MM.1S (cell line): ENCODE data around the gene MON2.

Experiments used
- DNase-seq: peaks from one replicate; pipeline ENCODE4 v3.0.0-alpha.2; 2015
- H2AFZ ChIP-seq: fragments of 300-600 bp; sonication (generic); 2 replicates; pipeline ENCODE4 v1.6.0; 2016; ENCODE audit warnings: antibody characterized with exemption, low read length
- H3F3A ChIP-seq: fragments of 300-600 bp; sonication (generic); 2 replicates; pipeline ENCODE4 v1.6.1; 2016; ENCODE audit warnings: mild to moderate bottlenecking, antibody characterized with exemption, low read length, moderate library complexity, mixed read lengths; ENCODE audit not compliant: insufficient read depth
- H3K27ac ChIP-seq: fragments of 300-600 bp; sonication (generic); 2 replicates; pipeline ENCODE4 v1.5.1; 2016; ENCODE audit warnings: mild to moderate bottlenecking, low read length
- H3K27me3 ChIP-seq: fragments of 300-600 bp; sonication (generic); replicated peaks from 2 replicates; pipeline ENCODE4 v1.6.0; 2016; ENCODE audit warnings: low read length; ENCODE audit not compliant: insufficient read depth
- H3K36me3 ChIP-seq: fragments of 300-600 bp; sonication (generic); replicated peaks from 2 replicates; pipeline ENCODE4 v1.6.1; 2016; ENCODE audit warnings: mild to moderate bottlenecking, low read length, mixed read lengths; ENCODE audit not compliant: insufficient read depth
- H3K4me1 ChIP-seq: fragments of 300-600 bp; sonication (generic); 2 replicates; pipeline ENCODE4 v1.6.1; 2016; ENCODE audit warnings: low read length, mixed read lengths
- H3K4me2 ChIP-seq: fragments of 300-600 bp; sonication (generic); 2 replicates; pipeline ENCODE4 v1.6.0; 2016; ENCODE audit warnings: low read depth, low read length
- H3K4me3 ChIP-seq: fragments of 300-600 bp; sonication (generic); 2 replicates; pipeline ENCODE4 v1.5.1; 2016; ENCODE audit warnings: low read length, mixed read lengths
- H3K79me2 ChIP-seq: fragments of 300-600 bp; sonication (generic); 2 replicates; pipeline ENCODE4 v1.6.1; 2016; ENCODE audit warnings: mixed run types, low read length, mixed read lengths
- H3K9ac ChIP-seq: fragments of 300-600 bp; sonication (generic); 2 replicates; pipeline ENCODE4 v1.6.1; 2016; ENCODE audit warnings: low read length, mixed read lengths
- H3K9me2 ChIP-seq: fragments of 300-600 bp; sonication (generic); replicated peaks from 2 replicates; pipeline ENCODE4 v1.6.1; 2016; ENCODE audit warnings: mild to moderate bottlenecking, low read length, mixed read lengths; ENCODE audit not compliant: insufficient read depth
- H3K9me3 ChIP-seq: fragments of 300-600 bp; sonication (generic); replicated peaks from 2 replicates; pipeline ENCODE4 v1.6.1; 2016; ENCODE audit warnings: mild to moderate bottlenecking, low read length, mixed read lengths; ENCODE audit not compliant: insufficient read depth
- H4K20me1 ChIP-seq: fragments of 300-600 bp; sonication (generic); 2 replicates; pipeline ENCODE4 v1.6.1; 2016; ENCODE audit warnings: mild to moderate bottlenecking, low read length, moderate library complexity, mixed read lengths; ENCODE audit not compliant: insufficient read depth
- CTCF ChIP-seq: fragments of 300-600 bp; sonication (generic); IDR thresholded peaks from 2 replicates; pipeline ENCODE4 v1.5.1; 2016; ENCODE audit warnings: antibody characterized with exemption, low read length, mixed read lengths
- EZH2 ChIP-seq: fragments of 300-600 bp; sonication (generic); optimal IDR thresholded peaks from 2 replicates; pipeline ENCODE3; 2017; ENCODE audit warnings: low read depth, mild to moderate bottlenecking, antibody characterized with exemption, low read length, mixed read lengths
- EZH2phosphoT487 ChIP-seq: fragments of 300-600 bp; sonication (generic); IDR thresholded peaks from 2 replicates; pipeline ENCODE4 v1.6.1; 2018; ENCODE audit warnings: antibody characterized with exemption, low read length

The MON2 gene

GRCh38 chr12:62599854-62600437, 133.3 kb downstream of the MON2 start:
- peaks cover 29% of the 10 kb centered on the region for H3F3A ChIP-seq
- no peaks in the 10 kb centered on the region for H4K20me1 ChIP-seq

GRCh38 chr12:62601765-62602164, 135.1 kb downstream of the MON2 start:
- H3K4me1 ChIP-seq = peaks cover 25% of the 10 kb centered on the region
- H3K9ac ChIP-seq = peak overlapping the region; percentile 100
- peak overlapping the region; percentile 92 for H2AFZ ChIP-seq
- H3K9me3 ChIP-seq = no peaks in the 10 kb centered on the region
- H3K9me2 ChIP-seq = no peaks in the 10 kb centered on the region; the same call in 1 of the 2 replicates
- DNase-seq = peak; percentile 22
- peak overlapping the region; percentile 56 for H3K4me2 ChIP-seq
- no peak for TF ChIP-seq CTCF
- no peak for TF ChIP-seq EZH2
- TF ChIP-seq EZH2phosphoT487 = no peak
- H3K79me2 ChIP-seq = peaks cover 21% of the 10 kb centered on the region
- no peaks in the 10 kb centered on the region for H3K36me3 ChIP-seq
- no peaks in the 10 kb centered on the region for H3K27me3 ChIP-seq
- peak overlapping the region; percentile 100 for H3K27ac ChIP-seq
- H3K4me3 ChIP-seq = peak overlapping the region; percentile 75
- H3F3A ChIP-seq = peaks cover 29% of the 10 kb centered on the region
- H4K20me1 ChIP-seq = no peaks in the 10 kb centered on the region

More at GRCh38 chr12:62599854-62600437, 133.3 kb downstream of the MON2 start:
- no peak overlapping the region for H3K27ac ChIP-seq
- TF ChIP-seq EZH2phosphoT487 = no peak
- TF ChIP-seq CTCF = peak; percentile 22
- no peak for TF ChIP-seq EZH2
- no peak overlapping the region for H2AFZ ChIP-seq
- peaks cover 22% of the 10 kb centered on the region for H3K4me1 ChIP-seq
- H3K79me2 ChIP-seq = peaks cover 14% of the 10 kb centered on the region
- H3K4me3 ChIP-seq = no peak overlapping the region
- no peak overlapping the region for H3K4me2 ChIP-seq
- no peaks in the 10 kb centered on the region for H3K36me3 ChIP-seq
- no peaks in the 10 kb centered on the region for H3K9me3 ChIP-seq
- H3K9me2 ChIP-seq = no peaks in the 10 kb centered on the region; the same call in 1 of the 2 replicates
- DNase-seq = no peak
- no peak overlapping the region for H3K9ac ChIP-seq
- no peaks in the 10 kb centered on the region for H3K27me3 ChIP-seq

- H3K27me3 ChIP-seq = no peaks in the 10 kb centered on the region
- peaks cover 29% of the 10 kb centered on the region for H3F3A ChIP-seq
- no peaks in the 10 kb centered on the region for H3K9me3 ChIP-seq
- DNase-seq = peak; percentile 90
- no peaks in the 10 kb centered on the region for H3K36me3 ChIP-seq
- H4K20me1 ChIP-seq = no peaks in the 10 kb centered on the region
- H3K27ac ChIP-seq = peak overlapping the region; percentile 100
- TF ChIP-seq EZH2phosphoT487 (no peak), EZH2 (no peak), CTCF (no peak)
- peak overlapping the region; percentile 75 for H3K4me3 ChIP-seq
- peaks cover 25% of the 10 kb centered on the region for H3K4me1 ChIP-seq
- no peaks in the 10 kb centered on the region; the same call in 1 of the 2 replicates for H3K9me2 ChIP-seq
- H3K9ac ChIP-seq = peak overlapping the region; percentile 100
- H3K4me2 ChIP-seq = peak overlapping the region; percentile 56
- peaks cover 21% of the 10 kb centered on the region for H3K79me2 ChIP-seq
- peak overlapping the region; percentile 92 for H2AFZ ChIP-seq
Observed at GRCh38 chr12:62602255-62603060, 135.8 kb downstream of the MON2 start.
